OCI-LY7 (cell line): Measurements from ENCODE around the gene HIPK3. TPM values are rescaled to one million over a fixed set of nuclear protein-coding genes. Genes with fewer than 3 reads are reported as not detected.

ENCODE experiments used
- BruUV-seq: library from RNA; stranded (reverse); fragments of 400-500 nt; replicated peaks from 2 replicates; lab custom pipeline; 2021; lab: Mats Ljungman, UMichigan
- CTCF ChIA-PET: fragments of 300-600 bp; sonication (Branson Sonifier 250); formaldehyde crosslinking; loops from one replicate; lab custom pipeline; 2022; ENCODE audit warnings: antibody characterized with exemption; ENCODE audit not compliant: unreplicated experiment; lab: Charles Lee
- POLR2A ChIA-PET: fragments of 300-600 bp; sonication (Branson Sonifier 250); formaldehyde crosslinking; loops from one replicate; lab custom pipeline; 2022; ENCODE audit warnings: antibody characterized with exemption; lab: Charles Lee
- DNase-seq: peaks from one replicate; pipeline ENCODE4 v3.0.0-alpha.2; 2015; ENCODE audit warnings: low spot score
- H2AFZ ChIP-seq: fragments of 200-600 bp; sonication (generic), shearing (Covaris generic); 2 replicates; pipeline ENCODE4 v1.6.1; 2014; ENCODE audit warnings: mild to moderate bottlenecking, antibody characterized with exemption, low read length, moderate library complexity
- H3K27ac ChIP-seq: fragments of 200-600 bp; sonication (generic); 2 replicates; pipeline ENCODE4 v1.5.1; 2014; ENCODE audit warnings: mixed run types, low read depth, mild to moderate bottlenecking, moderate library complexity, low read length, inconsistent platforms; ENCODE audit not compliant: poor library complexity, severe bottlenecking
- H3K36me3 ChIP-seq: fragments of 200-600 bp; sonication (generic); 2 replicates; pipeline ENCODE4 v1.6.1; 2014; ENCODE audit warnings: mild to moderate bottlenecking, antibody characterized with exemption, low read length, moderate library complexity, mixed read lengths; ENCODE audit not compliant: insufficient read depth
- H3K4me1 ChIP-seq: fragments of 200-600 bp; sonication (generic); 2 replicates; pipeline ENCODE4 v1.5.1; 2014; ENCODE audit warnings: mild to moderate bottlenecking, low read length; ENCODE audit not compliant: insufficient read depth, poor library complexity, severe bottlenecking
- H3K4me2 ChIP-seq: fragments of 200-600 bp; sonication (generic); 2 replicates; pipeline ENCODE4 v1.6.1; 2014; ENCODE audit warnings: mild to moderate bottlenecking, low read length
- H3K4me3 ChIP-seq: fragments of 200-600 bp; sonication (generic); 2 replicates; pipeline ENCODE4 v1.5.1; 2014; ENCODE audit warnings: mild to moderate bottlenecking, low read depth, low read length; ENCODE audit not compliant: poor library complexity, severe bottlenecking
- H3K79me2 ChIP-seq: fragments of 200-600 bp; sonication (generic); 2 replicates; pipeline ENCODE4 v1.6.1; 2016; ENCODE audit warnings: low read depth, mild to moderate bottlenecking, low read length, moderate library complexity, mixed read lengths; ENCODE audit not compliant: insufficient read depth
- H3K9me2 ChIP-seq: fragments of 200-600 bp; sonication (generic); 2 replicates; pipeline ENCODE4 v1.6.1; 2016; ENCODE audit warnings: mild to moderate bottlenecking, low read length, mixed read lengths; ENCODE audit not compliant: insufficient read depth
- H3K9me3 ChIP-seq: fragments of 200-600 bp; sonication (generic); 2 replicates; pipeline ENCODE4 v1.6.1; 2014; ENCODE audit warnings: mild to moderate bottlenecking, mixed run types, low read length, mixed read lengths
- H4K20me1 ChIP-seq: fragments of 200-600 bp; sonication (generic); 2 replicates; pipeline ENCODE4 v1.6.1; 2014; ENCODE audit warnings: mild to moderate bottlenecking, antibody characterized with exemption, low read length, moderate library complexity, mixed read lengths; ENCODE audit not compliant: insufficient read depth
- CTCF ChIP-seq: fragments of 200-600 bp; sonication (generic); conservative IDR thresholded peaks from 2 replicates; pipeline ENCODE4 v1.5.1; 2014; ENCODE audit warnings: mild to moderate bottlenecking, antibody characterized with exemption, low read length, moderate library complexity, mixed read lengths
- EZH2phosphoT487 ChIP-seq: fragments of 200-600 bp; sonication (generic); IDR thresholded peaks from 2 replicates; pipeline ENCODE4 v1.6.1; 2018; ENCODE audit warnings: low read depth, borderline replicate concordance, mild to moderate bottlenecking, mixed run types, antibody characterized with exemption, low read length, moderate library complexity, mixed read lengths
- intact Hi-C: fragments of 100-400 bp; cut with micrococcal nuclease; formaldehyde crosslinking; loops from one replicate; pipeline ENCODE4 v1.10.0; 2022; ENCODE audit not compliant: unreplicated experiment
- total RNA-seq, 2 experiments: library from RNA; depleted of rRNA in 1 of 2; stranded (reverse); fragments of >200 nt in 1 of 2; shearing (Covaris generic) in 1 of 2; gene quantifications; 2 replicates each; pipeline ENCODE4 v1.2.3, GENCODE V29; 2014 to 2022

Gene HIPK3
- total RNA-seq, 2 experiments from 2014 or later = 19.0 to 28.4 TPM

- TF ChIP-seq EZH2phosphoT487 = no peak
- no peak for TF ChIP-seq CTCF
- intact Hi-C loops = loop anchor here (2.0 kb wide), 1 partner anchor 13 kb away; no protein-coding TSS in a partner anchor
- peak overlapping the region; percentile 89 for H3K4me2 ChIP-seq
- peaks cover 88% of the 10 kb centered on the region for H3K79me2 ChIP-seq
- ChIA-PET CTCF (interaction anchor here (0.5 to 1.1 kb wide), 3 partner anchors 26 to 754 kb away, joined by 3 to 21 read pairs (median 3); partner anchors contain the start of genes CD59 and KIAA1549L), POLR2A (interaction anchor here (0.9 to 8.0 kb wide), 9 partner anchors 7 to 74 kb away, joined by 3 to 76 read pairs (median 4); no protein-coding TSS in a partner anchor)
- H3K27ac ChIP-seq = peak overlapping the region; percentile 88
- peaks cover 12% of the 10 kb centered on the region; the same call in 1 of the 2 replicates for H3K36me3 ChIP-seq
- H3K4me3 ChIP-seq = peak overlapping the region; percentile 54
- H3K9me3 ChIP-seq = no peaks in the 10 kb centered on the region
- no TSS peak for BruUV-seq
- H4K20me1 ChIP-seq = no peaks in the 10 kb centered on the region
- H3K9me2 ChIP-seq = no peaks in the 10 kb centered on the region
- H3K4me1 ChIP-seq = peaks cover 88% of the 10 kb centered on the region
- no peak overlapping the region for H2AFZ ChIP-seq
- DNase-seq = peak; percentile 85
These were observed 144.9 kb downstream of the HIPK3 start for GRCh38 chr11:33402066-33402465.

- no peak overlapping the region for H3K4me3 ChIP-seq
- BruUV-seq = no TSS peak
These were observed 146.2 kb downstream of the HIPK3 start for GRCh38 chr11:33403344-33403743.

More at GRCh38 chr11:33403344-33403743, 146.2 kb downstream of the HIPK3 start:
- Histone ChIP-seq H3K79me2 (peaks cover 91% of the 10 kb centered on the region), H3K4me2 (peak overlapping the region; percentile 89), H3K4me1 (peaks cover 92% of the 10 kb centered on the region), H3K36me3 (peaks cover 12% of the 10 kb centered on the region; the same call in 1 of the 2 replicates), H3K9me2 (no peaks in the 10 kb centered on the region), H2AFZ (no peak overlapping the region), H3K9me3 (no peaks in the 10 kb centered on the region), H3K27ac (peak overlapping the region; percentile 88), H4K20me1 (no peaks in the 10 kb centered on the region)
- intact Hi-C loops = loop anchor here (2.0 kb wide), 1 partner anchor 15 kb away; no protein-coding TSS in a partner anchor
- no peak for DNase-seq
- POLR2A ChIA-PET = interaction anchor here (1.1 to 8.0 kb wide), 6 partner anchors 9 to 72 kb away, joined by 3 to 76 read pairs (median 4); no protein-coding TSS in a partner anchor
- CTCF ChIA-PET = interaction anchor here (1.0 kb wide), 1 partner anchor 14 kb away, joined by 3 read pairs; no protein-coding TSS in a partner anchor
- TF ChIP-seq CTCF = no peak
- no peak for TF ChIP-seq EZH2phosphoT487
